MM.1S (cell line): ENCODE measurements around the gene SH3GL3.

Experiments used
- DNase-seq: peaks from one replicate; pipeline ENCODE4 v3.0.0-alpha.2; 2015
- H2AFZ ChIP-seq: fragments of 300-600 bp; sonication (generic); 2 replicates; pipeline ENCODE4 v1.6.0; 2016; ENCODE audit warnings: antibody characterized with exemption, low read length
- H3F3A ChIP-seq: fragments of 300-600 bp; sonication (generic); 2 replicates; pipeline ENCODE4 v1.6.1; 2016; ENCODE audit warnings: mild to moderate bottlenecking, antibody characterized with exemption, low read length, moderate library complexity, mixed read lengths; ENCODE audit not compliant: insufficient read depth
- H3K27ac ChIP-seq: fragments of 300-600 bp; sonication (generic); 2 replicates; pipeline ENCODE4 v1.5.1; 2016; ENCODE audit warnings: mild to moderate bottlenecking, low read length
- H3K27me3 ChIP-seq: fragments of 300-600 bp; sonication (generic); replicated peaks from 2 replicates; pipeline ENCODE4 v1.6.0; 2016; ENCODE audit warnings: low read length; ENCODE audit not compliant: insufficient read depth
- H3K36me3 ChIP-seq: fragments of 300-600 bp; sonication (generic); replicated peaks from 2 replicates; pipeline ENCODE4 v1.6.1; 2016; ENCODE audit warnings: mild to moderate bottlenecking, low read length, mixed read lengths; ENCODE audit not compliant: insufficient read depth
- H3K4me1 ChIP-seq: fragments of 300-600 bp; sonication (generic); 2 replicates; pipeline ENCODE4 v1.6.1; 2016; ENCODE audit warnings: low read length, mixed read lengths
- H3K4me2 ChIP-seq: fragments of 300-600 bp; sonication (generic); 2 replicates; pipeline ENCODE4 v1.6.0; 2016; ENCODE audit warnings: low read depth, low read length
- H3K4me3 ChIP-seq: fragments of 300-600 bp; sonication (generic); 2 replicates; pipeline ENCODE4 v1.5.1; 2016; ENCODE audit warnings: low read length, mixed read lengths
- H3K79me2 ChIP-seq: fragments of 300-600 bp; sonication (generic); 2 replicates; pipeline ENCODE4 v1.6.1; 2016; ENCODE audit warnings: mixed run types, low read length, mixed read lengths
- H3K9ac ChIP-seq: fragments of 300-600 bp; sonication (generic); 2 replicates; pipeline ENCODE4 v1.6.1; 2016; ENCODE audit warnings: low read length, mixed read lengths
- H3K9me2 ChIP-seq: fragments of 300-600 bp; sonication (generic); replicated peaks from 2 replicates; pipeline ENCODE4 v1.6.1; 2016; ENCODE audit warnings: mild to moderate bottlenecking, low read length, mixed read lengths; ENCODE audit not compliant: insufficient read depth
- H3K9me3 ChIP-seq: fragments of 300-600 bp; sonication (generic); replicated peaks from 2 replicates; pipeline ENCODE4 v1.6.1; 2016; ENCODE audit warnings: mild to moderate bottlenecking, low read length, mixed read lengths; ENCODE audit not compliant: insufficient read depth
- H4K20me1 ChIP-seq: fragments of 300-600 bp; sonication (generic); 2 replicates; pipeline ENCODE4 v1.6.1; 2016; ENCODE audit warnings: mild to moderate bottlenecking, low read length, moderate library complexity, mixed read lengths; ENCODE audit not compliant: insufficient read depth
- EZH2 ChIP-seq: fragments of 300-600 bp; sonication (generic); optimal IDR thresholded peaks from 2 replicates; pipeline ENCODE3; 2017; ENCODE audit warnings: low read depth, mild to moderate bottlenecking, antibody characterized with exemption, low read length, mixed read lengths
- EZH2phosphoT487 ChIP-seq: fragments of 300-600 bp; sonication (generic); IDR thresholded peaks from 2 replicates; pipeline ENCODE4 v1.6.1; 2018; ENCODE audit warnings: antibody characterized with exemption, low read length
- TF ChIP-seq, protein P1 (sequence below): fragments of 300-600 bp; sonication (generic); IDR thresholded peaks from 2 replicates; pipeline ENCODE4 v1.5.1; 2016; ENCODE audit warnings: antibody characterized with exemption, low read length, mixed read lengths

Gene SH3GL3, protein sequence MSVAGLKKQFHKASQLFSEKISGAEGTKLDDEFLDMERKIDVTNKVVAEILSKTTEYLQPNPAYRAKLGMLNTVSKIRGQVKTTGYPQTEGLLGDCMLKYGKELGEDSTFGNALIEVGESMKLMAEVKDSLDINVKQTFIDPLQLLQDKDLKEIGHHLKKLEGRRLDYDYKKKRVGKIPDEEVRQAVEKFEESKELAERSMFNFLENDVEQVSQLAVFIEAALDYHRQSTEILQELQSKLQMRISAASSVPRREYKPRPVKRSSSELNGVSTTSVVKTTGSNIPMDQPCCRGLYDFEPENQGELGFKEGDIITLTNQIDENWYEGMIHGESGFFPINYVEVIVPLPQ

DNA sequence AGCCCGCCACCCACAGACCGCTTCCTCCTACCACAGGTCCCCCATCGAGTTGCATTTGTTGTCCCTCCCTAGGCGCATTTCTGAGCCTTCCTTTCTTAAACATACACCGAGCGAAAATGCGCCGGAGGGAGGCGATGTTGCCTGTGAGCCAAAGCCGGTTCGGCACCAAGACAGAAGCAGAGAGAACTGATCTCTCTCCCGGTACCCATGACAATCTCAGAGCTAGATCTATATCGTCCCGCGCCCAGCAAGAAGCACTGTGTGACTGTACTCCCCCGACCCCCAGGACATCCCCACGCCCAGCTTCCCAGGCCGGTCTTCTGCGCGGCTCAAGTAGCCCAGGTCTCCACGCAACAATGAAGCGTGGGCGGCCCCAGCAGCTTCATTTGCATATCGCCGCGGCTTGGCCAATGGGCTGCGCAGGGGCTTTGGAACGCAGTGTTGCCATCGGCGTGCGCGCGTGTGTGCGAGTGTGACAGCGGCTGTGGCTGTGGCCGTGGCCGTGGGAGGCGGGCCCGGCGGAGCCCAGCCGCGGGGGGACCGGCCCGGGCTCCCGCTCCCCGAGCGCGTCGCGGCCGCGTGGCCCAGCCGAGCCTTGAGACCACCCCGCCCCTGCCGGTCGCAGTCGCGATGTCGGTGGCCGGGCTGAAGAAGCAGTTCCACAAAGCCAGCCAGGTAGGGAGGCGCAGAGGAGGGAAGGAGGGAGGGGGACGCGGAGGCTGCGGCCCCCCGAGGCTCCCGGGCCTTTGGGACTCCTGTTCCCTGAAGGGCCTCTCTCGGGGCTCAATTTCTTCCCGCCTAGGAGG is at the start of gene SH3GL3:
TSS of gene SH3GL3 (plus strand) at position 438 of the 806 bp plus-strand sequence. CDS start at position 631, 193 bp downstream.
- peak within 1 kb of the TSS; percentile 52 for H3K4me3 ChIP-seq
- no peaks in the 10 kb centered on the region for H3K9me3 ChIP-seq
- TF ChIP-seq EZH2phosphoT487 (no peak), EZH2 (no peak)
- TF ChIP-seq, protein P1, sequence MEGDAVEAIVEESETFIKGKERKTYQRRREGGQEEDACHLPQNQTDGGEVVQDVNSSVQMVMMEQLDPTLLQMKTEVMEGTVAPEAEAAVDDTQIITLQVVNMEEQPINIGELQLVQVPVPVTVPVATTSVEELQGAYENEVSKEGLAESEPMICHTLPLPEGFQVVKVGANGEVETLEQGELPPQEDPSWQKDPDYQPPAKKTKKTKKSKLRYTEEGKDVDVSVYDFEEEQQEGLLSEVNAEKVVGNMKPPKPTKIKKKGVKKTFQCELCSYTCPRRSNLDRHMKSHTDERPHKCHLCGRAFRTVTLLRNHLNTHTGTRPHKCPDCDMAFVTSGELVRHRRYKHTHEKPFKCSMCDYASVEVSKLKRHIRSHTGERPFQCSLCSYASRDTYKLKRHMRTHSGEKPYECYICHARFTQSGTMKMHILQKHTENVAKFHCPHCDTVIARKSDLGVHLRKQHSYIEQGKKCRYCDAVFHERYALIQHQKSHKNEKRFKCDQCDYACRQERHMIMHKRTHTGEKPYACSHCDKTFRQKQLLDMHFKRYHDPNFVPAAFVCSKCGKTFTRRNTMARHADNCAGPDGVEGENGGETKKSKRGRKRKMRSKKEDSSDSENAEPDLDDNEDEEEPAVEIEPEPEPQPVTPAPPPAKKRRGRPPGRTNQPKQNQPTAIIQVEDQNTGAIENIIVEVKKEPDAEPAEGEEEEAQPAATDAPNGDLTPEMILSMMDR = peak; percentile 38
- H3F3A ChIP-seq = no peaks in the 10 kb centered on the region
- peak within 1 kb of the TSS; percentile 44 for H2AFZ ChIP-seq
- no peak within 1 kb of the TSS for H3K27ac ChIP-seq
- no peak within 1 kb of the TSS for H3K9ac ChIP-seq
- no peaks in the 10 kb centered on the region for H3K27me3 ChIP-seq
- no peaks in the 10 kb centered on the region for H3K36me3 ChIP-seq
- H3K4me2 ChIP-seq = peak within 1 kb of the TSS; percentile 79
- H3K9me2 ChIP-seq = no peaks in the 10 kb centered on the region
- H3K79me2 ChIP-seq = no peaks in the 10 kb centered on the region
- no peaks in the 10 kb centered on the region for H4K20me1 ChIP-seq
- DNase-seq = peak; percentile 63
- H3K4me1 ChIP-seq = no peaks in the 10 kb centered on the region

DNA sequence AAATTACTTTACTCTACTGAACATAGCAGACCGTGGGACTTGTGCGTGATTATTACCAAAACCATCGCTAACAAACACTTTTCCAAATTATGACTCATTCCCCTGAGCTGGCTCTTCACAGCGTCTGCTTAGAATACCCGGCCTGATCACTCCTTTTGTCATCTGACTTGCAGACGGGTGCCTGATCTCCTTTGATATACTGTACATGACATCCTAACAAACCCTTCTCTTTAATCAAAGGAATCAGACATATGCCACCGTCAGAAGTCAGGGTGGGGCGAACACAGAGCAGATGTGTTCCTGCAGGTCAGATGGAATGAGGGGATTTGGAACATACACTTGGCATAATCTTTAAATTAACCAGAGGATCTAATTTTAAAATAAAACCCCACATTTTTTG is 48.5 kb upstream of the SH3GL3 start:
- Histone ChIP-seq H3K4me1 (no peaks in the 10 kb centered on the region), H3K9ac (no peak overlapping the region), H2AFZ (no peak overlapping the region), H3K4me3 (no peak overlapping the region), H4K20me1 (no peaks in the 10 kb centered on the region), H3K9me3 (no peaks in the 10 kb centered on the region), H3K27me3 (no peaks in the 10 kb centered on the region), H3K36me3 (no peaks in the 10 kb centered on the region), H3F3A (no peaks in the 10 kb centered on the region), H3K79me2 (no peaks in the 10 kb centered on the region), H3K4me2 (no peak overlapping the region), H3K9me2 (no peaks in the 10 kb centered on the region), H3K27ac (no peak overlapping the region)
- TF ChIP-seq EZH2 = no peak
- TF ChIP-seq, protein P1 = no peak
- no peak for TF ChIP-seq EZH2phosphoT487
- no peak for DNase-seq

DNA sequence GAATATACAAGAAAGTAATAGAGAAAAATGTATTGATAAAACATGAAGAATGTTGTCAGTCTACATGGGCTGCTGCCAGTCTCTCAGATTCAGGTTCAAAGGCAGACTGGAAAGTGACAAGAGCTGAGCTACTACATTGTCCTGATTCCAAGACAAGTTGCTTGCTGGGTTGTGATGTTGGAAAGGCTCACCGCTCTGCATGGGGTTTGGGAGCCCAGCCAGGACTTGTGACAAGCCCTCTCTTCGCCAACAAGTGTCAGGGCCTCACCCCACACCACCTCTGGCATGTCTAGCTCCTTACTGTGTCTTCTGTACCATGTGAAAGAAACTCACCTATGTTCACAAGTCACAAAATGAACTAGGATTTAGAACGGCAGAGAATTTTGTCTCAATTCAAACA is 43.0 kb upstream of the SH3GL3 start:
- H3K36me3 ChIP-seq = no peaks in the 10 kb centered on the region
- TF ChIP-seq, protein P1 = no peak
- TF ChIP-seq EZH2 (no peak), EZH2phosphoT487 (no peak)

More for the DNA sequence above, 43.0 kb upstream of the SH3GL3 start:
- H3K27ac ChIP-seq = no peak overlapping the region
- H3K27me3 ChIP-seq = no peaks in the 10 kb centered on the region
- no peaks in the 10 kb centered on the region for H4K20me1 ChIP-seq
- H3K4me3 ChIP-seq = no peak overlapping the region
- no peaks in the 10 kb centered on the region for H3F3A ChIP-seq
- no peaks in the 10 kb centered on the region for H3K9me3 ChIP-seq
- H3K9ac ChIP-seq = no peak overlapping the region
- H3K79me2 ChIP-seq = no peaks in the 10 kb centered on the region
- no peak overlapping the region for H2AFZ ChIP-seq
- H3K9me2 ChIP-seq = no peaks in the 10 kb centered on the region
- no peak overlapping the region for H3K4me2 ChIP-seq
- DNase-seq = no peak
- H3K4me1 ChIP-seq = no peaks in the 10 kb centered on the region
